SK-N-SH (cell line): ENCODE data around the gene TNRC6B. TPM values are rescaled to one million over a fixed set of nuclear protein-coding genes. Genes with fewer than 3 reads are reported as not detected.

Experiments
- CTCF ChIA-PET: fragments of 300-600, 350-600 bp; formaldehyde crosslinking; extraction: SDS; loops from one replicate; lab custom pipeline; 2021; lab: Yijun Ruan, JAX
- POLR2A ChIA-PET: fragments of 350-600 bp; sonication (Branson Sonifier 250); formaldehyde crosslinking; extraction: SDS; loops from one replicate; lab custom pipeline; 2020; ENCODE audit warnings: antibody characterized with exemption, inconsistent platforms; lab: Yijun Ruan, JAX
- DNase-seq: peaks from one replicate; pipeline ENCODE4 v3.0.0; 2012
- H2AFZ ChIP-seq: fragments of 200-600 bp; sonication (generic); 2 replicates; pipeline ENCODE4 v1.8.1; 2016; ENCODE audit warnings: antibody characterized with exemption, mild to moderate bottlenecking, low read depth
- H3F3A ChIP-seq: fragments of 200-600 bp; sonication (generic); replicated peaks from 2 replicates; pipeline ENCODE3; 2016; ENCODE audit warnings: antibody characterized with exemption, mild to moderate bottlenecking; ENCODE audit not compliant: insufficient read depth
- H3K27ac ChIP-seq, 2 experiments: fragments of 200-500 bp in 1 of 2; fragments of 200-600 bp in 1 of 2; sonication (Bioruptor generic) in 1 of 2; sonication (generic), shearing (Covaris generic) in 1 of 2; 2 replicates each; pipeline versions ENCODE4 v1.5.1 to v1.6.1; 2014 to 2016; ENCODE audit warnings: low read depth in 2 of 2, inconsistent platforms in 1 of 2, low read length in 1 of 2, mild to moderate bottlenecking in 1 of 2, mixed read lengths in 1 of 2
- H3K27me3 ChIP-seq: fragments of 200-600 bp; sonication (generic), shearing (Covaris generic); 2 replicates; pipeline ENCODE4 v1.6.1; 2016; ENCODE audit warnings: mixed run types; ENCODE audit not compliant: insufficient read depth
- H3K36me3 ChIP-seq, 2 experiments: fragments of 200-500 bp in 1 of 2; fragments of 200-600 bp in 1 of 2; sonication (Bioruptor generic) in 1 of 2; sonication (generic) in 1 of 2; replicated peaks in 1 of 2; 2 replicates each; pipeline versions ENCODE3 to v1.5.1; 2014 to 2016; ENCODE audit warnings: low read length in 1 of 2, mild to moderate bottlenecking in 1 of 2; ENCODE audit not compliant: insufficient read depth in 2 of 2, control insufficient read depth in 1 of 2
- H3K4me1 ChIP-seq, 2 experiments: fragments of 200-500 bp in 1 of 2; fragments of 200-600 bp in 1 of 2; sonication (Bioruptor generic) in 1 of 2; sonication (generic), shearing (Covaris generic) in 1 of 2; 2 replicates each; pipeline versions ENCODE4 v1.5.1 to v1.6.1; 2014 to 2016; ENCODE audit warnings: low read depth in 1 of 2, low read length in 1 of 2, mixed run types in 1 of 2; ENCODE audit not compliant: insufficient read depth in 2 of 2, control insufficient read depth in 1 of 2
- H3K4me2 ChIP-seq: fragments of 200-600 bp; sonication (generic), shearing (Covaris generic); 2 replicates; pipeline ENCODE4 v1.6.1; 2017; ENCODE audit warnings: mixed run types
- H3K4me3 ChIP-seq, 2 experiments: fragments of 200-500 bp in 1 of 2; fragments of 200-600 bp in 1 of 2; sonication (Bioruptor generic) in 1 of 2; sonication (generic), shearing (Covaris generic) in 1 of 2; 2 replicates each; pipeline versions ENCODE4 v1.5.1 to v1.8.1; 2014 to 2016; ENCODE audit warnings: low read depth in 2 of 2, inconsistent platforms in 1 of 2, low read length in 1 of 2, mild to moderate bottlenecking in 1 of 2, mixed read lengths in 1 of 2, moderate library complexity in 1 of 2
- H3K79me2 ChIP-seq: fragments of 200-600 bp; sonication (generic); 2 replicates; pipeline ENCODE4 v1.8.1; 2017; ENCODE audit warnings: mild to moderate bottlenecking; ENCODE audit not compliant: insufficient read depth
- H3K9ac ChIP-seq: fragments of 200-600 bp; sonication (generic); 2 replicates; pipeline ENCODE4 v1.6.1; 2017; ENCODE audit warnings: mixed run types
- H3K9me2 ChIP-seq: fragments of 200-600 bp; sonication (generic); 2 replicates; pipeline ENCODE4 v1.6.1; 2017; ENCODE audit warnings: mixed run types
- H3K9me3 ChIP-seq: fragments of 200-600 bp; sonication (generic); 2 replicates; pipeline ENCODE4 v1.6.1; 2017; ENCODE audit warnings: mixed run types, mild to moderate bottlenecking, moderate library complexity
- H4K20me1 ChIP-seq: fragments of 200-600 bp; sonication (generic); 2 replicates; pipeline ENCODE4 v1.6.1; 2017; ENCODE audit warnings: mild to moderate bottlenecking, mixed run types; ENCODE audit not compliant: insufficient read depth
- CHD2 ChIP-seq: fragments of 150-350 bp; IDR thresholded peaks from 2 replicates; pipeline ENCODE4 v1.6.1; 2018; ENCODE audit warnings: low read length; ENCODE audit not compliant: partially characterized antibody
- CTCF ChIP-seq: fragments of 200-600 bp; sonication (generic); IDR thresholded peaks from 2 replicates; pipeline ENCODE4 v1.6.1; 2017; ENCODE audit warnings: antibody characterized with exemption, mild to moderate bottlenecking, moderate library complexity
- EP300 ChIP-seq, 2 experiments: IDR thresholded peaks; 2 replicates each; pipeline versions ENCODE4 v1.4.0 to v1.6.1; 2012; ENCODE audit warnings: borderline replicate concordance in 1 of 2, low read depth in 1 of 2, low read length in 1 of 2
- EZH2phosphoT487 ChIP-seq: fragments of 200-600 bp; sonication (generic); IDR thresholded peaks from 2 replicates; pipeline ENCODE4 v1.6.1; 2017; ENCODE audit warnings: low read depth, mixed run types, mild to moderate bottlenecking, antibody characterized with exemption, moderate library complexity, borderline replicate concordance
- JUND ChIP-seq: IDR thresholded peaks from 2 replicates; pipeline ENCODE4 v1.4.0; 2012
- NFIC ChIP-seq: IDR thresholded peaks from 2 replicates; pipeline ENCODE4 v1.4.0; 2012; ENCODE audit warnings: borderline replicate concordance
- NRF1 ChIP-seq: IDR thresholded peaks from 2 replicates; pipeline ENCODE4 v1.6.1; 2012; ENCODE audit warnings: low read depth, mild to moderate bottlenecking, low read length
- POLR2AphosphoS5 ChIP-seq: IDR thresholded peaks from 2 replicates; pipeline ENCODE4 v1.6.1; 2012; ENCODE audit warnings: low read depth, low read length
- RAD21 ChIP-seq: IDR thresholded peaks from 2 replicates; pipeline ENCODE4 v1.6.1; 2012; ENCODE audit warnings: mild to moderate bottlenecking, low read length
- RCOR1 ChIP-seq: fragments of 150-350 bp; IDR thresholded peaks from 2 replicates; pipeline ENCODE4 v1.6.1; 2017; ENCODE audit warnings: antibody characterized with exemption, low read length
- RFX5 ChIP-seq: IDR thresholded peaks from 2 replicates; pipeline ENCODE4 v1.6.1; 2012; ENCODE audit warnings: mild to moderate bottlenecking, improper control_type of control experiment, low read length
- RXRA ChIP-seq: IDR thresholded peaks from 2 replicates; pipeline ENCODE4 v1.4.0; 2012; ENCODE audit warnings: low read depth, mild to moderate bottlenecking, borderline replicate concordance
- SIN3A ChIP-seq: IDR thresholded peaks from 2 replicates; pipeline ENCODE4 v1.6.1; 2012; ENCODE audit warnings: low read depth, mild to moderate bottlenecking, low read length, moderate library complexity, borderline replicate concordance
- SMC3 ChIP-seq: IDR thresholded peaks from 2 replicates; pipeline ENCODE4 v1.6.1; 2012; ENCODE audit warnings: low read depth, low read length, improper control_type of control experiment
- TAF1 ChIP-seq: IDR thresholded peaks from 2 replicates; pipeline ENCODE4 v1.6.1; 2012; ENCODE audit warnings: low read depth, mild to moderate bottlenecking, low read length, moderate library complexity, borderline replicate concordance
- TCF12 ChIP-seq: IDR thresholded peaks from 2 replicates; pipeline ENCODE4 v1.4.0; 2012
- TEAD4 ChIP-seq: IDR thresholded peaks from 2 replicates; pipeline ENCODE4 v1.4.0; 2012; ENCODE audit warnings: mild to moderate bottlenecking, borderline replicate concordance; ENCODE audit not compliant: insufficient read depth
- WGBS: methylation state at CpG from one replicate; pipeline ENCODE4 v1.1.6; 2017; ENCODE audit warnings: low lambda C conversion rate; 5-methylcytosine and 5-hydroxymethylcytosine counted together
- polyA plus RNA-seq, 3 experiments: library from polyadenylated mRNA; depleted of rRNA; stranded (reverse); fragments of >200 nt; gene quantifications; 2 replicates each; pipeline ENCODE4 v1.2.3, GENCODE V29; 2012
- TF ChIP-seq, protein P1 (sequence below): IDR thresholded peaks from 2 replicates; pipeline ENCODE4; 2012
- TF ChIP-seq, protein P2 (sequence below): fragments of 150-350 bp; IDR thresholded peaks from 2 replicates; pipeline ENCODE4 v1.6.1; 2017; ENCODE audit warnings: antibody characterized with exemption, low read length, low read depth, borderline replicate concordance

TNRC6B gene
- polyA plus RNA-seq, 1 of the 3 experiments (the other 2 are of a cell fraction) = 1.2 TPM

DNA sequence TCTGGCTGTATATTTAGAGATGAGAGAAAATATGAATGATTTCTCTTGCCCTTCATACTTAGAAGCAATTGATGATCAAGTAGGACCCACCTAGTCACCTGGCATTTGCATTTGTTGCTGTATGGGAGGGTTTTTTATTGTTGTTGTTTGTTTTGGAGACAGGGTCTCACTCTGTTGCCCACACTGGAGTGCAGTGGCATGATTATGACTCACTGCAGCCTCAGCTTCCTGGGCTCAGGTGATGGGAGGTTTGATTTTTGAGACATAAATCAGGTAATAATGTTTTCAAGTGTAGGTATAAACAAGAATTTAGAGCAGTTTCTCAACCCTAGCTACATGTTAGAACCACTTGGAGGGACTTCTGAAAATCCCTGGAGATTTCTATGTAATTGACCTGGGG, 63.0 kb downstream of the TNRC6B start:
- POLR2A ChIA-PET = no interaction called here

DNA sequence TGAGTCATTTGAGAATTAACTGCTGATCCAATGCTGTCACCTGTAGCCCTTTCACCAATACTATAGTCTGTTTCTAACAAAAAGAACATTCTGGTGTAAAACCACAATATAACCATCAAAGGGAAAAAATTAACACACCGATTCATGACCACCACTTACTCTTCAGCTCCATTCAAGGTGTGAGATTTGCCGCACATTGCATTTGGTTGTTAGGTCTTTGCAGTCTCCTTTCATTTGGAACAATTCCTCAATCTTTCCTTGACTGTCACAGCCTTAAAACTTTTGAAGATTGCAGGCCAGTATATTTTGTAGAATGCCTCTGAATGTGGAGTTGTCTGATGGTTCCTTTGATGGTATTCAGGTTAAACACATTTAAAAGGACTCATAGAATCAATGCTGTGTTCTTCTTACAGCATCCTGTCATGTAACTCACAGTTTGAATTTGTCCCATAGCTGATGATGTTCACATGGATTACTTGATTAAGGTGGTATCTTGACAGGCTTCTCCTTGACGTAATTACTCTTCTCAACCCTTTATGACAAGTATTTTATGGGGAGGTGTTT, 63.6 kb downstream of the TNRC6B start:
- Histone ChIP-seq H3K4me3 (no peak overlapping the region), H3K9ac (no peak overlapping the region), H3K79me2 (peaks cover 61% of the 10 kb centered on the region)
- TF ChIP-seq EP300 (IDR thresholded peaks at IDR 0.05; ENCODE audit: borderline replicate concordance in 1 of 2, low read depth in 1 of 2, low read length in 1 of 2) (no peak), RAD21 (no peak), NFIC (no peak), EZH2phosphoT487 (no peak), TAF1 (no peak), NRF1 (no peak), TEAD4 (no peak)
- TF ChIP-seq, all 33 proteins: peak for 0
- no peaks in the 10 kb centered on the region for H3K27me3 ChIP-seq
- CTCF ChIA-PET = no interaction called here
- 95% methylated on average over 3 of the region's 3 CpGs for WGBS
- POLR2A ChIA-PET = no interaction called here
- no peaks in the 10 kb centered on the region for H3K9me2 ChIP-seq
- DNase-seq = no peak
- peaks cover 9% of the 10 kb centered on the region for H3F3A ChIP-seq
- H3K9me3 ChIP-seq = no peaks in the 10 kb centered on the region
- H3K4me1 ChIP-seq = peaks cover 5 to 6% of the 10 kb centered on the region in 2 experiments; a peak in 2 of 4 replicates
- no peak overlapping the region for H2AFZ ChIP-seq
- no peaks in the 10 kb centered on the region for H4K20me1 ChIP-seq
- H3K36me3 ChIP-seq = no peaks in the 10 kb centered on the region
- no peak overlapping the region for H3K4me2 ChIP-seq
- H3K27ac ChIP-seq = no peak overlapping the region

More for the DNA sequence above, 63.0 kb downstream of the TNRC6B start:
- Histone ChIP-seq H3K9me2 (no peaks in the 10 kb centered on the region), H3F3A (peaks cover 9% of the 10 kb centered on the region), H3K4me3 (no peak overlapping the region), H3K79me2 (peaks cover 63% of the 10 kb centered on the region), H3K36me3 (no peaks in the 10 kb centered on the region), H4K20me1 (no peaks in the 10 kb centered on the region), H3K9ac (no peak overlapping the region), H2AFZ (no peak overlapping the region), H3K9me3 (no peaks in the 10 kb centered on the region), H3K4me2 (no peak overlapping the region), H3K27ac (no peak overlapping the region), H3K27me3 (no peaks in the 10 kb centered on the region), H3K4me1 (peaks cover 5 to 6% of the 10 kb centered on the region in 2 experiments; a peak in 2 of 4 replicates)
- no peak for TF ChIP-seq TCF12
- TF ChIP-seq SIN3A = no peak
- no peak for TF ChIP-seq TEAD4
- no peak for TF ChIP-seq SMC3
- TF ChIP-seq TAF1 = no peak
- no peak for TF ChIP-seq RFX5
- no peak for TF ChIP-seq RCOR1
- TF ChIP-seq JUND = no peak
- CTCF ChIA-PET = no interaction called here
- DNase-seq = no peak

GRCh38 chr22:40243891-40244290, 66.2 kb downstream of the TNRC6B start:
- 100% methylated on average over 2 of the region's 2 CpGs for WGBS
- no peak for TF ChIP-seq CHD2
- no peak for TF ChIP-seq RXRA
- TF ChIP-seq RCOR1 = no peak
- TF ChIP-seq CTCF = no peak
- no peak for TF ChIP-seq SIN3A
- TF ChIP-seq, protein P1, sequence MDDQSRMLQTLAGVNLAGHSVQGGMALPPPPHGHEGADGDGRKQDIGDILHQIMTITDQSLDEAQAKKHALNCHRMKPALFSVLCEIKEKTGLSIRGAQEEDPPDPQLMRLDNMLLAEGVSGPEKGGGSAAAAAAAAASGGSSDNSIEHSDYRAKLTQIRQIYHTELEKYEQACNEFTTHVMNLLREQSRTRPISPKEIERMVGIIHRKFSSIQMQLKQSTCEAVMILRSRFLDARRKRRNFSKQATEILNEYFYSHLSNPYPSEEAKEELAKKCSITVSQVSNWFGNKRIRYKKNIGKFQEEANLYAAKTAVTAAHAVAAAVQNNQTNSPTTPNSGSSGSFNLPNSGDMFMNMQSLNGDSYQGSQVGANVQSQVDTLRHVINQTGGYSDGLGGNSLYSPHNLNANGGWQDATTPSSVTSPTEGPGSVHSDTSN = no peak
- no peak for TF ChIP-seq EZH2phosphoT487
- no peak for TF ChIP-seq POLR2AphosphoS5
- no peak for TF ChIP-seq TEAD4
- TF ChIP-seq, protein P2, sequence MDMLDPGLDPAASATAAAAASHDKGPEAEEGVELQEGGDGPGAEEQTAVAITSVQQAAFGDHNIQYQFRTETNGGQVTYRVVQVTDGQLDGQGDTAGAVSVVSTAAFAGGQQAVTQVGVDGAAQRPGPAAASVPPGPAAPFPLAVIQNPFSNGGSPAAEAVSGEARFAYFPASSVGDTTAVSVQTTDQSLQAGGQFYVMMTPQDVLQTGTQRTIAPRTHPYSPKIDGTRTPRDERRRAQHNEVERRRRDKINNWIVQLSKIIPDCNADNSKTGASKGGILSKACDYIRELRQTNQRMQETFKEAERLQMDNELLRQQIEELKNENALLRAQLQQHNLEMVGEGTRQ = no peak

More at GRCh38 chr22:40243891-40244290, 66.2 kb downstream of the TNRC6B start:
- DNase-seq = no peak
- H3K9me2 ChIP-seq = no peaks in the 10 kb centered on the region
- peaks cover 7% of the 10 kb centered on the region for H3F3A ChIP-seq
- H3K27me3 ChIP-seq = no peaks in the 10 kb centered on the region
- H4K20me1 ChIP-seq = no peaks in the 10 kb centered on the region
- no peak overlapping the region for H3K4me2 ChIP-seq
- peaks cover 44% of the 10 kb centered on the region for H3K79me2 ChIP-seq
- no peak overlapping the region for H3K9ac ChIP-seq
- H3K27ac ChIP-seq = no peak overlapping the region
- H3K36me3 ChIP-seq = no peaks in the 10 kb centered on the region
- POLR2A ChIA-PET = no interaction called here
- H3K4me3 ChIP-seq = no peak overlapping the region
- H2AFZ ChIP-seq = no peak overlapping the region
- H3K9me3 ChIP-seq = no peaks in the 10 kb centered on the region
- no peaks in the 10 kb centered on the region for H3K4me1 ChIP-seq
- CTCF ChIA-PET = no interaction called here
